ENCODE data around the gene CTAG2. TPM values are rescaled to one million over a fixed set of nuclear protein-coding genes. Genes with fewer than 3 reads are reported as not detected.
"Not testable (repeated sequence)": the region's sequence is repeated elsewhere in the genome, so short reads cannot be mapped to it uniquely, and the experiment has no call there.

The CTAG2 gene
- not detected for total RNA-seq
- long read RNA-seq = 0 reads

GRCh38 chrX:154653413-154653812, at the start of gene CTAG2:
Gene CTAG2, minus strand, starts transcription at chrX:154653579. Its CDS starts 64 bp downstream, at chrX:154653515.
- DNase-seq (ENCODE audit: missing footprints); ATAC-seq; intact Hi-C loops (cut with DNase I): not testable (repeated sequence)

GRCh38 chrX:154698630-154699248, 45.4 kb upstream of the CTAG2 start:
- peak; percentile 83 for ATAC-seq
- DNase-seq (ENCODE audit: missing footprints) = no peak
- intact Hi-C loops (cut with DNase I) = loop anchor here (2.0 kb wide), 1 partner anchor 52 kb away; the partner anchor contains the start of gene GAB3

- ATAC-seq (no peak), DNase-seq (ENCODE audit: missing footprints) (no peak)
- intact Hi-C loops (cut with DNase I) = no loop called here
Measured at GRCh38 chrX:154696676-154697045, 43.3 kb upstream of the CTAG2 start.

GRCh38 chrX:154695911-154696675, 42.7 kb upstream of the CTAG2 start:
- DNase-seq (ENCODE audit: missing footprints) (no peak), ATAC-seq (no peak)
- intact Hi-C loops (cut with DNase I) = no loop called here

GRCh38 chrX:154693394-154693793, 40.0 kb upstream of the CTAG2 start:
- no peak for ATAC-seq
- intact Hi-C loops (cut with DNase I) = no loop called here
- DNase-seq (ENCODE audit: missing footprints) = no peak

- DNase-seq (ENCODE audit: missing footprints); ATAC-seq; intact Hi-C loops (cut with DNase I): not testable (repeated sequence)
Measured at GRCh38 chrX:154690438-154690837, 37.1 kb upstream of the CTAG2 start.

- intact Hi-C loops (cut with DNase I); DNase-seq (ENCODE audit: missing footprints); ATAC-seq: not testable (repeated sequence)
Measured at GRCh38 chrX:154672084-154672483, 18.7 kb upstream of the CTAG2 start.

GRCh38 chrX:154670848-154671247, 17.5 kb upstream of the CTAG2 start:
- DNase-seq (ENCODE audit: missing footprints); intact Hi-C loops (cut with DNase I); ATAC-seq: not testable (repeated sequence)

- no peak for DNase-seq (ENCODE audit: missing footprints)
- intact Hi-C loops (cut with DNase I) = no loop called here
- ATAC-seq = no peak
Measured at GRCh38 chrX:154661899-154662298, 8.5 kb upstream of the CTAG2 start.

GRCh38 chrX:154661170-154661569, 7.8 kb upstream of the CTAG2 start:
- DNase-seq (ENCODE audit: missing footprints) (no peak), ATAC-seq (no peak)
- intact Hi-C loops (cut with DNase I) = no loop called here

- intact Hi-C loops (cut with DNase I) = no loop called here
- no peak for ATAC-seq
- no peak for DNase-seq (ENCODE audit: missing footprints)
Measured at GRCh38 chrX:154660541-154660940, 7.2 kb upstream of the CTAG2 start.

- DNase-seq (ENCODE audit: missing footprints) (no peak), ATAC-seq (no peak)
- intact Hi-C loops (cut with DNase I) = no loop called here
Measured at GRCh38 chrX:154658957-154659356, 5.6 kb upstream of the CTAG2 start.

- ATAC-seq (no peak), DNase-seq (ENCODE audit: missing footprints) (no peak)
- intact Hi-C loops (cut with DNase I) = no loop called here
Measured at GRCh38 chrX:154658187-154658586, 4.8 kb upstream of the CTAG2 start.

- DNase-seq (ENCODE audit: missing footprints) (no peak), ATAC-seq (no peak)
- intact Hi-C loops (cut with DNase I) = no loop called here
Measured at GRCh38 chrX:154657226-154657805, 3.9 kb upstream of the CTAG2 start.

GRCh38 chrX:154655786-154656185, 2.4 kb upstream of the CTAG2 start:
- DNase-seq (ENCODE audit: missing footprints) (no peak), ATAC-seq (no peak)
- intact Hi-C loops (cut with DNase I) = no loop called here

GRCh38 chrX:154655346-154655745, 2.0 kb upstream of the CTAG2 start:
- intact Hi-C loops (cut with DNase I) = no loop called here
- ATAC-seq = no peak
- no peak for DNase-seq (ENCODE audit: missing footprints)

GRCh38 chrX:154654925-154655324, 1.5 kb upstream of the CTAG2 start:
- DNase-seq (ENCODE audit: missing footprints) = no peak
- ATAC-seq = no peak
- intact Hi-C loops (cut with DNase I) = no loop called here

- ATAC-seq (no peak), DNase-seq (ENCODE audit: missing footprints) (no peak)
- intact Hi-C loops (cut with DNase I) = no loop called here
Measured at GRCh38 chrX:154654372-154654771, 993 bp upstream of the CTAG2 start.

GRCh38 chrX:154653048-154653401, 354 bp downstream of the CTAG2 start:
- no peak for DNase-seq (ENCODE audit: missing footprints)
- intact Hi-C loops (cut with DNase I) = no loop called here
- ATAC-seq = no peak

Data from Right ventricle myocardium inferior (tissue), 1 donor.